Kidney capillary endothelial cell (primary cell): ENCODE results near the gene TNP2.

ENCODE experiments used
- DNase-seq: peaks from one replicate; pipeline ENCODE4 v3.0.0-alpha.2; 2018; ENCODE audit warnings: low spot score

Gene TNP2

DNA sequence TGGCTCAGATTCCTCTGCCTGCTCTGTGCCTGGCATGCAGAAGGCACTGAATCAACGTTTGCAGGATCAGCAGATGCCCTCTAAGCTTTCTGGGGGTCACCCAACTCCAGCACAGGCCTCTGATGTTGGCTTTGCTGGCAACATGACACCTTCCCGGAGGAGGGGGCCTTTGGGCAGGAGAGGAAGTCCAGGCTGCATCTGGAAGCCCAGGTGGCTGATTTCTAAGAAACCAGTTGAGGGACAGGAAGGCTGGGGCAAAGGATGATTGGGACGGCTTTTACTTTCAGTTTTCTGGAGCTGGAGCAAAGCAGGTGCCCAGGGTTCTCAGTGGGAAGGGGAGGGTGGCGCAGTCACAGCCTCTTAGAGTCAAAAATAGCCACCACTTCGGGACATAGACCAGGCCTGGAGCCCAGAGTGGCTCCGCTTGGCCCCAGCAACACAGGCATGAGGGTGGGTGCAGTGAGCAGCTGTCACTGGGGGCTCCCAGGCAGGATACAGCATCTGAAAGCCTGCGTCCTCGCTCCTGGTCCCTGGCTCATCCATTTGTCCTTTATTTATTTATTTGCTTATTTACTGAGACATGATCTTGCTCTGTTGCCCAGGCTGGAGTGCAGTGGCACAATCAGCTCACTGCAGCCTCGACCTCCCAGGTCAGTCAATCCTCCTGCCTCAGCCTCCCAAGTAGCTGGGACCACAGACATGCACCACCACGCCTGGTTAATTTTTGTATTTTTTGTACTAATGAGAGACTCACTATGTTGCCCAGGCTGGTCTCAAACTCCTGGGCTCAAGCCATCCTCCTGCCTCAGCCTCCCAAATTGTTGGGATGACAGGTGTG, 28.3 kb downstream of the TNP2 start:
- no peak for DNase-seq

DNA sequence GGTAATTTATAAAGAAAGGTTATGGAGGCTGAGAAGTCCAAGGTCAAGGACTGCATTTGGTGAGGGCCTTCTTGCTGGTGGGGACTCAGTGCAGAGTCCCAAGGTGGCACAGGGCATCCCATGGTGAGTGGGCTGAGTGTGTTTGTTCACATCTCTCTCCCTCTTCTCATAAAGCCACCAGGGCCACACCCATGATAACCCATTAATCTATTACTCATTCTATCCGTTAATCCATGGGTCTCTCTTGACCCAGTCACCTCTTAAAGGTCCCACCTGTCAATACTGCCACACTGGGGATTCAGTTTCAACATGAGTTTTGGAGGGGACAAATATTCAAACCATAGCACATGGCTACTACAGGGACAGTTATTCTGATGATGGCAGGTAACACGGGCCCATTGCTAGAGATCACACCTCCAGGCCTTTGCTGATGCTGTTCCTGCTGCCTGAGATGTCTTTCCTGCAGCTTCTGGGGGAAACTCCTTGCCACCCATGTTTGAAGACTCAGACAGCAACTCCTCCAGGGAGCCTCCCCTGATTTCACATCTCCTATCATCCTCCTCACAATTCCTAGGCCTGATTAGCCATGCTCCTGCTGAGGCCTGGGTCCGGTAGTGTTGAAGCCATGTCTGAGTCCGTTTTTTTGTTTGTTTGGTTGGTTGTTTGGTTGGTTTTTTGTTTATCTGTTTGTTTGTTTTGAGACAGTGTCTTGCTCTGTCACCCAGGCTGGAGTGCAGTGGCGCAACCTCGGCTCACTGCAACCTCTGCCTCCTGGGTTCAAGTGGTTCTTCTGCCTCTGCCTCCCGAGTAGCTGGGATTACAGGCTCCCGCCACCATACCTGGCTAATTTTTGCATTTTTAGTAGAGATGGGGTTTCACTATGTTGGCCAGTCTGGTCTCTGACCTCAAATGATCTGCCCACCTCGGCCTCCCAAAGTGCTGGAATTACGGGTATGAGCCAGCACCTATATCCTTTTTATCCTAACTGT, 29.2 kb downstream of the TNP2 start:
- DNase-seq = no peak

DNA sequence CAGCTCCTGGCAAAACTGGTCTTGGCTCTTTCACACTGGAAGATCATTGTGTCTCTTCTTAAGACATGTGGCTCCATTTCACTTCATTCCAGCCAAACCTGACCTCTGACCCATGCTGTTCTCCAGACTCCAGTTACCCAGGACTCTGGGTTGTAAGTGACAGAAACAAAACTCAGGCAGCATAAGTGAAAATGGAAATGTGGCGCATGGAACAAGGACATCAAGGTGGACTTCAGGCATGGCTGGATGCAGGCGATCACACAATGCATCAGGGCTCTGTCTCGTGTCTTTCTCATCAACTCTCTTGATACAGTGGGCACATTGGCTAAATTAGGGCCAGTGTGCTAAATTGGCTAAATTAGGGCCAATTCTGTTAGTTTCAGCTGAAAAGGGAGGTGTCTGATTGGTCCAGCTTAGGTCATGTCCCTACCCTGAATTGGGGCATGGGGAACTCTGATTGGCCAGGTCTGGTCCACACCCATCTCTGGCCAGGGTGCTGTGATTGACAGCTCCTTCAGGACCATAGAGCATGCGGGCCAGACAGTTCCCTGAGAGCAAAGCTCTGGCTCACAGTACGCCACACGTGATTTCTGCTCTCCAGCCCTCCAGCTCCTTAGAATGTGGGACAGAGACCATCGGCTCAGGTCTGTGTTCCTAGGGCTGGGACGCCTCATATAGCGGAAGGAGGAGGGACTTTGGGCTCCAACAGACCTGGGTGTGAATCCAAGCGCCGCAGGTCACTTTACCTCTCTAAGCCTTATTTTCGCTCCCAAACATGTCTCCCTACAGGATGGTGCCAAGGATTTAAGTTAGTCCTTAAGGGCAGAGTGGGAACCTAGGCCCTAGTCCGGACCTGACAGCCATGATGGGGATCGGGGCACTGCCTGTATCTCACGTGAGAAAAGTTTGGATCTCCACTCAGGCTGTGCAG, 30.6 kb downstream of the TNP2 start:
- no peak for DNase-seq

DNA sequence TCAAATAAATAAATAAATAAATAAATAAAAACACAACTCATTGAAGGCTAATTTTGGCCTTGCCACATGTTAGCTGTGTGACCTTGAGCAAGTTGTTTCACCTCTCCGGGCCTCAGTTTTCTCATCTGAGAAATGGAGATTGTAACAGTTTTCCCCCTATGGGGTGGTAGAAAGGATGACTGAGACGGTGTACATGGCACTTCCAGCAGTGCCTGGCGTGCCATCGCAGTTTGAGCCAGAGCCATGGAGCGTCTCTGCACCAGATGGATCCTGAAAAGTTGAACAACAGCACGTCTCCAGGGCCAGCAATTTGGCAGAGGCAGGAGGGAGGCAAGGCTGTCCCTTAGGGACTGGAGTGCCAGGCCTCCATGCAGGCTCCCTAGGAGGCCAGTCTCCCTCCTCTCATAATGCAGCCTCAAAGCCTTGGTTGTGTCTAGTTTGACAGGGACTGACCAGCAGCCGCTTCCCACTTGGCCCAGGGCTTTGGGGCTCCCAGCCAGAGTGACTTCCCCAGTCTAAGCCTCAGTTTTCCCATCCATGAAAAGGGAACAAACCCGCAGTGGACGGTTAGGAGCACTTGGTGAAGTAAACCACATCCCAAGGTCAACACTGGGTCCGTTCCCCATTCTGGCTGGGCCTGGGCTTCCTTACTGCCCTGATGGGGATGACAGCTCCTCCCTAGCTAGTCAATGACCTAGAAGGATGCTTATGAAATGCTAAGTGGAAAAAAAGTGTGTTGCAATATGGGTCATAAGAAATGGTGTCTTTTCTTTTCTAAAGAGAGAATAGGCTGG, 32.5 kb downstream of the TNP2 start:
- no peak for DNase-seq

GRCh38 chr16:11235703-11235991, 33.5 kb downstream of the TNP2 start:
- no peak for DNase-seq

DNA sequence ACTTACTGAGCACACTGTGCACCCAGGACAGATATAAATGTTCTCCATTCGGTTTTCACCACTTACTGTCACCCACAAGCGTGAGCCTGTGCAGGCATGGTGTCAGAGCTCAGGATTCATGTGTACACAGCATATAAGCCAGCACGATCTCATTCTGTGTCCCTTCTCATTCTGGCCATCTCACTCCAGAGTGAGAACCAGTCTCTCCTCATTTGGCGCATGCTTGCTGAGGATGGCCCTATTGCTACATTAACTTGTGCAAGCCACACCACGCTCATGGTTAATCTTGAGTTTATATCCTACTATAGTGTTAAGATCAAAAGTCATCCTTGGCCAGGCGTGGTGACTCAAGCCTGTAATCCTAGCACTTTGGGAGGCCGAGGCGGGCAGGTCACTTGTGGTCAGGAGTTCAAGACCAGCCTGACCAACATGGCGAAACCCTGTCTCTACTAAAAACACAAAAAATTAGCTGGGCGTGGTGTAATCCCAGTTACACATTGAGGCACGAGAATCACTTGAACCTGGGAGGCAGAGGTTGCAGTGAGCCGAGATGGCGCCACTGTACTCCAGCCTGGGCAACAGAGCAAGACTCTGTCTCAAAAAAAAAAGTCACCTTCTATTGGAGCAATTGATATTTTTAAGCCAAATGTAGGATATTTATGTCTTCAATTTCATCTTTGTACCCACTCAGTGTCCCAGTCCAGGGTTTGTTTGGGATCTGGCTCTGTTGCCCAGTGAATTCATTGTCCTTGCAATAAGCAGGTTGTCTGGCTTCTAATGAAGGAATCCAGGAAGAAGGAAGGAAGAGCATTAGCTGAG, 34.0 kb downstream of the TNP2 start:
- no peak for DNase-seq

- DNase-seq = no peak
These were observed 35.3 kb downstream of the TNP2 start for GRCh38 chr16:11233727-11234376.

DNA sequence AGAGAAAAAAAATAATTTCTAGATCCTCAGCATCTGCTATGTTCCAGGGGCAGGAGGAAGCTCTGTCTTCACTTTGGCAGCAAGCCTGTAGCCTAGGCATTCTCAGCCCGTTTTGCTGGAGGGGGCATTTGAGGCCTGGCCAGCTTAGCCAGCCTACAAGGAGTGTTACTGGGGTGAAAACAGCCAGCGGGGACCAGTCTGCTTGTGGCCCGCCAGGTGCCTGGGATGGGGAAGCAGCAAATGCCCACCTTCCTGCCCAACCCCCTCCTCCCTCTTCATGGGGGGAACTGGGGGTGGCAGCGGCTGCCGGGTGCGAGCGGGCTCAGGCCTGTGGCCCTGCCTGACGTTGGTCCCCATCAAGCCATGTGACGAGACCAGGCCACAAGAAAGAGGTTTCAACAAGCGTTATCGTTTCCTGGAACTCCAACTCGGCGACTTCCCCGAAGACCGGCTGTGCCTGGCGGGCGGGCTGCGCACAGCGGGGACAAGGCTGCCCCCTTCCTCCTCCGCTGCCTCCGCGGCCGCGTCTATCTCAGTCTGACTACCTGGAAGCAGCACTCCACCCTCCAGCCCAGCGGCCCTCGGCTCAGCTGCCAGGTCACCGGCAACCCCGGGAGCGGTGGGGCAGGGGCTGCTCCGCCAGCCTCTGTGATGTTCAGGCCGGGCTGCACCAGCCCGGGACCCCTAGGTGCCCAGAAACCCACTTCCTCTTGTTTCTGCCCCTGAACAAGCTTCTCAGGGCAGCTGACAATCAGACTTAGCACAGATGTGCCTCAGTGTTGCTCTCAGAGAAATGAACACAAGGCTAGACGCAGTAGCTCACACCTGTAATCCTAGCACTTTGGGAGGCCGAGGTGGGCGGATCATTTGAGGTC, 36.0 kb downstream of the TNP2 start:
- DNase-seq = no peak

- DNase-seq = no peak
These were observed 36.7 kb downstream of the TNP2 start for GRCh38 chr16:11232302-11232851.

DNA sequence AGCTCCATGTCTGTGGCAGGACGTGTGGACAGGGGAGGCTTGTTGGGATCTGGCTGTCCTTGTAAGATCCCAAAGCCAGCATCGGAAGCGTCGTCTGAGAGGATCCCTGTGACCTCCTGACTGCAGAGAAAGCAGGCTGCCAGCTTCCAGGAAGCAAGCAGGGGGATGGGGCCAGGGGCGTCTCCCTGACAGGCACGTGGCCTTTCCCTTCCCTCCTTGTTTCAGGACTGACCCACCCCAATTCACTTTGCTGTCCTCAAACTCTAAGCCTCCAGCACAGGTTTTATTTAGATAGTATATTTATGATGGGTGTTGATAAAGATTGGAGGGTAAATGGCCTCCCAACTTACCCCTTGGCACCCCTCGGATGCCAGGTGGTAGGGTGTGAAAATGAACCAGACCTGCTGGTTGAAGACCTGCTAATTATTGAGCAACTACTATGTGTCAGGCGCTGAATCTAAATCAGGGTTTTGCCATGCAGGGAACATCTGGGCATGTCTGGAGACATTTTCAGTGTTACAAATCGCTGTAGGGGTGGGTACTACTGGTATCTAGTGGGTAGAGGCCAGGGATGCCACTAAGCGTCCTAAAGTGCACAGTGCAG, 37.7 kb downstream of the TNP2 start:
- no peak for DNase-seq

DNA sequence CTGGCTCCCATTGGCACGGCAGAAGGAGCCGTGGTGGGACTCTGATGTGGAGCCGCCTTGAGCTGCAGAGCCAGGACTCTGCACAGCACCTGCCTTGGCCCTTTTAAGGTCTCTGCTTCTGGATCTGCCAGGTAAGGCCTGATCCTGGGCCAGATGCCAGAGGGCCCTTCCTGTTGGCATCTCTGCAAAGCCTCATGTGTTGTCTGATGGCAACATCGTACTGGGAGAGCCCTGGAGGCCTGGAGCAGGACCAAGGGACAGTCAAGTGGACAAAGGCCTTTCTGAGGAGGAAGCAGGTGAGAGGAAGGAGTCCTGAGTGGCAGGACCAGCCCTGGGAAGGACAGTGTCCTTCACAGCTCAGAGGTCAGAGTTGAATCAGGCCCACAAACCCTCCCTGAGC, 39.2 kb downstream of the TNP2 start:
- no peak for DNase-seq

GRCh38 chr16:11229432-11229831, 39.7 kb downstream of the TNP2 start:
- no peak for DNase-seq

DNA sequence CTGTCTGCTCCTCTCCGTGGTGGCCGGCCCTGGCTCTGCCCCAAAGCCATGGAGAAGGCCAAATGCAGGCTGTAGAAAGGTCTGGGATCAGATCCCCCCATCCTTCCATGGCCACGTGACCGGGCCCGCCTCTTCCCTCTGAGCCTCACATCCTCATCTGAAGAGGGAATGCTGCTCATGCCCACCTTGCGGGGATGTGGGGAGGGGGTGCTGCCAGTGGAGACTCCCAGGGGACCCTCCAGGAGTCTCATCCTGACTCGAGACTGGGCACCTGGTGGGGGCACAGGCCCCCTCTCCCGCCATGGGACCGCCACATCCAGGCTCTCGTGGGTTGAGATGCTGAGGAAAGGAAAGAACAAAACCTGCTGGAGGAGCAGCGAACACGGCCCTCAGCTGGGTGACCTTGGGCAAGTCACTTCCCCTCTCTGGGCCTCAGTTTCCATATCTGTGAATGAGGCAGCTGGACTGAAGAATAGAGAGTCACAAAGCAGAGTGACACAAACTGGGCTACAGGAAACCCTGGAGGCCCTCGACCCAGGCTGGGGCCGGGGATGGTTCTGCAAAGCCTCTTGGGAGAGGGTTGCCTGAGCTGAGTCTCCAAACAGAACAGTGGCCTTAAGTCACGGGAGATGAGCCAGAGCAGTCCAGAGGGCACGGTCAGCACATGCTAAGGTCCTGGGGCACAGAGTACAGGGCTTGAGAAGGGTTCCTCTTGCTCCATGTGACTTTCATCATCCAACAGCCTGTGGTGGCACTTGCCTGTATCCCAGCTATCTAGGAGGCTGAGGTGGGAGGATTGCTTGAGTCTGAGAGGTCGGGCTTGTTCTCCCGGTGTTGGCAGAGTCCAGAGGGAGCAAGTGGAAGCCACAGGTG, 43.2 kb downstream of the TNP2 start:
- DNase-seq = no peak

GRCh38 chr16:11224894-11225676, 44.0 kb downstream of the TNP2 start:
- no peak for DNase-seq

DNA sequence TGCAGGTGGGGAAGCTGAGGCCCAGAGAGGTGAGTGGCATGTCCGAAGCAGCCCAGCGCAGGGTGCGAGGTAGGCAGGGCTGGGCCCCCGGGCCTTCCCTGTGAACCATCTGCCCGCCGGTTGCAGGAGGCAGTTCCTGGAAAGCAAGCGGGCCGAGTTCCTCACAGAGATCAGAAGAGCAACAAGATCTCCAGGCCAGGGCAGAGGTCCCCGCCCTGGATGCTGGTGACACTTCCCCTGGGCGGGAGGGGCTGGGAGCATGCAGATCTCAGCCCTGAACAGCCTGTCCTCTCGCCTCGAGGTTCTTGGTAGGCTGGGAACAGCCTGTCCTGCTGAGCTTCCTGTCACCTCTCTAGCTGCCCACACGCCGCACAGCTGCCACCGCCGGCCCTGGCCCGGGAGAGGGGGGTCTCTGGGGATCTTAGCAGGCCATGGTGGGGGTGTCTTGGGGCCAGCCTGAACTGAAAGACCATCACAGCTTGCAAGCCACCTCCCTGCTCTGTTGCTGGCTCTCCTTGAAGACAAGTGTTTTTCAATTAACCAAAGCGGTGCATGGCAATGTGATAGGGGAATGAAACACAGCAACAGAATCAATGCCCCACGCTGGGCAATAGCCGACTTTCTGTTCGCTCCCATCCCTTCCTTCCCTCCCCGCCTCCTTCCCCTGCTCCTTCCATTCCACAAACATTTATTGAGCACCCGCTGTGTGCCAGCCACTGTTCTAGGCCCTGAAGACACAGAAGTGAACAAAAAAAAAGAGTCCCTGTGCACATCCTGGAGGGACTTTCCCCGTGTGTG, 44.8 kb downstream of the TNP2 start:
- no peak for DNase-seq
